ENCODE data around the gene TCF21. TPM values are rescaled to one million over a fixed set of nuclear protein-coding genes. Genes with fewer than 3 reads are reported as not detected.

The TCF21 gene
- total and polyA plus RNA-seq, 2 experiments from 2014 or later: 0.17 to 0.19 TPM

DNA sequence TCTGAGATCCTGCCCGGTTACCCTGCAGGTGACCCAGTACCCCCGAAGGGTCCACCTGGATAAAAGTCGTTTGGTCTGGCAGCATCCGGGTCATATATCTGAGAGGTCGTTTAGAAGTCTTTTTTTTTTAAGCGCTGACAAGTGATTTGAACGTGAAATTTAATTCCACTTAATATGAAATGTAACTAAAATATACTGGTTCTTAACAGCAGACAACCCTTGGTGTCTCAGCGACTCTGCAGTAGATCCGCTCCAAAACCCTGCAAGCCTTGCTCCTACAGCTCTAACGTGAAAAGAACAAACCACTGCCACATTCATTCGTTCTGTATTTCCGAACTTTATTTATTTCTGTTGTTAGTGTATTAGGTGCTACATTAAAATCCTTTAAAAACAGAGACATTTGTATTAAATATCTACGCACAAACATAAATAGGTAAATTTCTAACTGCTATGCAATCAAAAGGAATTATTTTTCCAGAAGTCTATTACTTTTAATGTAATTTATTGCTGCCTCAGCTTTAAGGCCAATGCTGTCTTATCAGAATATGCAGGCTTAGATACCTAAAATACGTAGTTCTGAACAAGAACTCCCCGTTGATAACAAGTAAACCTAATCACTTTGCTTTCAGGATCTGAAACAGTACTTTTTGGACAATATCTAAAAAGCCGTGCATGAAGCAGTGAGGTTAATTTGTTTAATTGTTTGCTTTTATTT is 33.5 kb upstream of the TCF21 start:
- no peak overlapping the region for H3K27ac Mint-ChIP-seq
- peak; percentile 25 for ATAC-seq
- peak overlapping the region; percentile 73 for H3K4me3 ChIP-seq

DNA sequence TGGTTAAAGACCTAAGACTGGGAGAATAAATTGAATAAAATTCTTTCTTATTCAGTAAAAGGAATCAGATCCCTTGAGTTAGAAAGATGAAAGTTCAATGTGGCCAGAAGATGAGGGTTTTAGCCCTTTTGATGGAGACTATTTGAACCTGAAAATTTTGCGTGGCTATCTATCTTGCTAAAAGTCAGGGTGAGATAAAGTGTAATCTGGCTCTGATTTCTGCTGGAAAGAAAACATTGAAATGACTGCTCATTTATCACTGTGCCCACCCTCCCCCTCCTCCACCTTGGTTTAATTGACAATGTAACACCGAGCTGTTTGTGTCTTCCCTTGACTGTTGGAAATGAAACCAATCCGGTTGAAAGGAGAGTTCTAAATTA is 32.9 kb upstream of the TCF21 start:
- Histone ChIP-seq H4K20me1 (replicated peaks; ENCODE audit: insufficient read depth) (no peaks in the 10 kb centered on the region), H3K4me1 (ENCODE audit: insufficient read depth) (peaks cover 20% of the 10 kb centered on the region), H3K36me3 (ENCODE audit: insufficient read depth) (no peaks in the 10 kb centered on the region), H3K4me2 (peak overlapping the region; percentile 86), H3F3A (replicated peaks; ENCODE audit: low read depth) (no peaks in the 10 kb centered on the region), H2AFZ (no peak overlapping the region), H3K9me2 (ENCODE audit: insufficient read depth) (no peaks in the 10 kb centered on the region), H3K27ac (ENCODE audit: low read depth) (no peak overlapping the region), H3K79me2 (replicated peaks; ENCODE audit: insufficient read depth) (no peaks in the 10 kb centered on the region), H3K27me3 (ENCODE audit: insufficient read depth) (peaks cover 61% of the 10 kb centered on the region), H3K4me3 (peak overlapping the region; percentile 73)
- peaks cover 6% of the 10 kb centered on the region; the same call in 2 of the 3 replicates for H3K9me3 Mint-ChIP-seq
- ATAC-seq: no peak
- DNase-seq (ENCODE audit: low spot score): peak; percentile 14
- no peaks in the 10 kb centered on the region for H3K36me3 Mint-ChIP-seq (ENCODE audit: low read depth)
- no peak overlapping the region for H3K27ac Mint-ChIP-seq
- H3K27me3 Mint-ChIP-seq (ENCODE audit: insufficient read depth, low read depth, poor library complexity): peaks cover 27% of the 10 kb centered on the region
- H3K4me1 Mint-ChIP-seq: peaks cover 28% of the 10 kb centered on the region; the same call in 2 of the 3 replicates
- peak overlapping the region; percentile 24; the same call in 2 of the 3 replicates for H3K4me3 Mint-ChIP-seq
- TF ChIP-seq, protein P1, sequence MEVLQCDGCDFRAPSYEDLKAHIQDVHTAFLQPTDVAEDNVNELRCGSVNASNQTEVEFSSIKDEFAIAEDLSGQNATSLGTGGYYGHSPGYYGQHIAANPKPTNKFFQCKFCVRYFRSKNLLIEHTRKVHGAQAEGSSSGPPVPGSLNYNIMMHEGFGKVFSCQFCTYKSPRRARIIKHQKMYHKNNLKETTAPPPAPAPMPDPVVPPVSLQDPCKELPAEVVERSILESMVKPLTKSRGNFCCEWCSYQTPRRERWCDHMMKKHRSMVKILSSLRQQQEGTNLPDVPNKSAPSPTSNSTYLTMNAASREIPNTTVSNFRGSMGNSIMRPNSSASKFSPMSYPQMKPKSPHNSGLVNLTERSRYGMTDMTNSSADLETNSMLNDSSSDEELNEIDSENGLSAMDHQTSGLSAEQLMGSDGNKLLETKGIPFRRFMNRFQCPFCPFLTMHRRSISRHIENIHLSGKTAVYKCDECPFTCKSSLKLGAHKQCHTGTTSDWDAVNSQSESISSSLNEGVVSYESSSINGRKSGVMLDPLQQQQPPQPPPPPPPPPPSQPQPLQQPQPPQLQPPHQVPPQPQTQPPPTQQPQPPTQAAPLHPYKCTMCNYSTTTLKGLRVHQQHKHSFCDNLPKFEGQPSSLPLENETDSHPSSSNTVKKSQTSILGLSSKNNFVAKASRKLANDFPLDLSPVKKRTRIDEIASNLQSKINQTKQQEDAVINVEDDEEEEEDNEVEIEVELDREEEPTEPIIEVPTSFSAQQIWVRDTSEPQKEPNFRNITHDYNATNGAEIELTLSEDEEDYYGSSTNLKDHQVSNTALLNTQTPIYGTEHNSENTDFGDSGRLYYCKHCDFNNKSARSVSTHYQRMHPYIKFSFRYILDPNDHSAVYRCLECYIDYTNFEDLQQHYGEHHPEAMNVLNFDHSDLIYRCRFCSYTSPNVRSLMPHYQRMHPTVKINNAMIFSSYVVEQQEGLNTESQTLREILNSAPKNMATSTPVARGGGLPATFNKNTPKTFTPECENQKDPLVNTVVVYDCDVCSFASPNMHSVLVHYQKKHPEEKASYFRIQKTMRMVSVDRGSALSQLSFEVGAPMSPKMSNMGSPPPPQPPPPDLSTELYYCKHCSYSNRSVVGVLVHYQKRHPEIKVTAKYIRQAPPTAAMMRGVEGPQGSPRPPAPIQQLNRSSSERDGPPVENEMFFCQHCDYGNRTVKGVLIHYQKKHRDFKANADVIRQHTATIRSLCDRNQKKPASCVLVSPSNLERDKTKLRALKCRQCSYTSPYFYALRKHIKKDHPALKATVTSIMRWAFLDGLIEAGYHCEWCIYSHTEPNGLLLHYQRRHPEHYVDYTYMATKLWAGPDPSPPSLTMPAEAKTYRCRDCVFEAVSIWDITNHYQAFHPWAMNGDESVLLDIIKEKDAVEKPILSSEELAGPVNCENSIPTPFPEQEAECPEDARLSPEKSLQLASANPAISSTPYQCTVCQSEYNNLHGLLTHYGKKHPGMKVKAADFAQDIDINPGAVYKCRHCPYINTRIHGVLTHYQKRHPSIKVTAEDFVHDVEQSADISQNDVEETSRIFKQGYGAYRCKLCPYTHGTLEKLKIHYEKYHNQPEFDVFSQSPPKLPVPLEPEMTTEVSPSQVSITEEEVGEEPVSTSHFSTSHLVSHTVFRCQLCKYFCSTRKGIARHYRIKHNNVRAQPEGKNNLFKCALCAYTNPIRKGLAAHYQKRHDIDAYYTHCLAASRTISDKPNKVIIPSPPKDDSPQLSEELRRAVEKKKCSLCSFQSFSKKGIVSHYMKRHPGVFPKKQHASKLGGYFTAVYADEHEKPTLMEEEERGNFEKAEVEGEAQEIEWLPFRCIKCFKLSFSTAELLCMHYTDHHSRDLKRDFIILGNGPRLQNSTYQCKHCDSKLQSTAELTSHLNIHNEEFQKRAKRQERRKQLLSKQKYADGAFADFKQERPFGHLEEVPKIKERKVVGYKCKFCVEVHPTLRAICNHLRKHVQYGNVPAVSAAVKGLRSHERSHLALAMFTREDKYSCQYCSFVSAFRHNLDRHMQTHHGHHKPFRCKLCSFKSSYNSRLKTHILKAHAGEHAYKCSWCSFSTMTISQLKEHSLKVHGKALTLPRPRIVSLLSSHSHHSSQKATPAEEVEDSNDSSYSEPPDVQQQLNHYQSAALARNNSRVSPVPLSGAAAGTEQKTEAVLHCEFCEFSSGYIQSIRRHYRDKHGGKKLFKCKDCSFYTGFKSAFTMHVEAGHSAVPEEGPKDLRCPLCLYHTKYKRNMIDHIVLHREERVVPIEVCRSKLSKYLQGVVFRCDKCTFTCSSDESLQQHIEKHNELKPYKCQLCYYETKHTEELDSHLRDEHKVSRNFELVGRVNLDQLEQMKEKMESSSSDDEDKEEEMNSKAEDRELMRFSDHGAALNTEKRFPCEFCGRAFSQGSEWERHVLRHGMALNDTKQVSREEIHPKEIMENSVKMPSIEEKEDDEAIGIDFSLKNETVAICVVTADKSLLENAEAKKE (CRISPR knock-in tag; IDR thresholded peaks at IDR 0.05): no peak
- TF ChIP-seq NANOG (IDR thresholded peaks at IDR 0.05; ENCODE audit: borderline replicate concordance) (no peak), JUNB (IDR thresholded peaks at IDR 0.05; ENCODE audit: unreplicated experiment) (no peak), EZH2 (IDR thresholded peaks at IDR 0.05; ENCODE audit: low read depth, unreplicated experiment) (no peak), POLR2AphosphoS5 (IDR thresholded peaks at IDR 0.05; ENCODE audit: low read depth) (no peak), STAT1 (IDR thresholded peaks at IDR 0.05; ENCODE audit: unreplicated experiment) (no peak), CREB1 (CRISPR knock-in tag; IDR thresholded peaks at IDR 0.05; ENCODE audit: low read depth) (no peak)
- TF ChIP-seq, protein P2, sequence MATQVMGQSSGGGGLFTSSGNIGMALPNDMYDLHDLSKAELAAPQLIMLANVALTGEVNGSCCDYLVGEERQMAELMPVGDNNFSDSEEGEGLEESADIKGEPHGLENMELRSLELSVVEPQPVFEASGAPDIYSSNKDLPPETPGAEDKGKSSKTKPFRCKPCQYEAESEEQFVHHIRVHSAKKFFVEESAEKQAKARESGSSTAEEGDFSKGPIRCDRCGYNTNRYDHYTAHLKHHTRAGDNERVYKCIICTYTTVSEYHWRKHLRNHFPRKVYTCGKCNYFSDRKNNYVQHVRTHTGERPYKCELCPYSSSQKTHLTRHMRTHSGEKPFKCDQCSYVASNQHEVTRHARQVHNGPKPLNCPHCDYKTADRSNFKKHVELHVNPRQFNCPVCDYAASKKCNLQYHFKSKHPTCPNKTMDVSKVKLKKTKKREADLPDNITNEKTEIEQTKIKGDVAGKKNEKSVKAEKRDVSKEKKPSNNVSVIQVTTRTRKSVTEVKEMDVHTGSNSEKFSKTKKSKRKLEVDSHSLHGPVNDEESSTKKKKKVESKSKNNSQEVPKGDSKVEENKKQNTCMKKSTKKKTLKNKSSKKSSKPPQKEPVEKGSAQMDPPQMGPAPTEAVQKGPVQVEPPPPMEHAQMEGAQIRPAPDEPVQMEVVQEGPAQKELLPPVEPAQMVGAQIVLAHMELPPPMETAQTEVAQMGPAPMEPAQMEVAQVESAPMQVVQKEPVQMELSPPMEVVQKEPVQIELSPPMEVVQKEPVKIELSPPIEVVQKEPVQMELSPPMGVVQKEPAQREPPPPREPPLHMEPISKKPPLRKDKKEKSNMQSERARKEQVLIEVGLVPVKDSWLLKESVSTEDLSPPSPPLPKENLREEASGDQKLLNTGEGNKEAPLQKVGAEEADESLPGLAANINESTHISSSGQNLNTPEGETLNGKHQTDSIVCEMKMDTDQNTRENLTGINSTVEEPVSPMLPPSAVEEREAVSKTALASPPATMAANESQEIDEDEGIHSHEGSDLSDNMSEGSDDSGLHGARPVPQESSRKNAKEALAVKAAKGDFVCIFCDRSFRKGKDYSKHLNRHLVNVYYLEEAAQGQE (IDR thresholded peaks at IDR 0.05; ENCODE audit: unreplicated experiment): no peak
- TF ChIP-seq, protein P3, sequence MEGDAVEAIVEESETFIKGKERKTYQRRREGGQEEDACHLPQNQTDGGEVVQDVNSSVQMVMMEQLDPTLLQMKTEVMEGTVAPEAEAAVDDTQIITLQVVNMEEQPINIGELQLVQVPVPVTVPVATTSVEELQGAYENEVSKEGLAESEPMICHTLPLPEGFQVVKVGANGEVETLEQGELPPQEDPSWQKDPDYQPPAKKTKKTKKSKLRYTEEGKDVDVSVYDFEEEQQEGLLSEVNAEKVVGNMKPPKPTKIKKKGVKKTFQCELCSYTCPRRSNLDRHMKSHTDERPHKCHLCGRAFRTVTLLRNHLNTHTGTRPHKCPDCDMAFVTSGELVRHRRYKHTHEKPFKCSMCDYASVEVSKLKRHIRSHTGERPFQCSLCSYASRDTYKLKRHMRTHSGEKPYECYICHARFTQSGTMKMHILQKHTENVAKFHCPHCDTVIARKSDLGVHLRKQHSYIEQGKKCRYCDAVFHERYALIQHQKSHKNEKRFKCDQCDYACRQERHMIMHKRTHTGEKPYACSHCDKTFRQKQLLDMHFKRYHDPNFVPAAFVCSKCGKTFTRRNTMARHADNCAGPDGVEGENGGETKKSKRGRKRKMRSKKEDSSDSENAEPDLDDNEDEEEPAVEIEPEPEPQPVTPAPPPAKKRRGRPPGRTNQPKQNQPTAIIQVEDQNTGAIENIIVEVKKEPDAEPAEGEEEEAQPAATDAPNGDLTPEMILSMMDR (conservative IDR thresholded peaks at IDR 0.05; ENCODE audit: low read depth in 2 of 2): no peak

More for the DNA sequence above, 33.5 kb upstream of the TCF21 start:
- Histone ChIP-seq H2AFZ (peak overlapping the region; percentile 96; the same call in 1 of the 2 replicates), H3K79me2 (replicated peaks; ENCODE audit: insufficient read depth) (no peaks in the 10 kb centered on the region), H3K36me3 (ENCODE audit: insufficient read depth) (no peaks in the 10 kb centered on the region), H3K27me3 (ENCODE audit: insufficient read depth) (peaks cover 61% of the 10 kb centered on the region), H3K27ac (ENCODE audit: low read depth) (no peak overlapping the region), H3K4me2 (peak overlapping the region; percentile 86), H4K20me1 (replicated peaks; ENCODE audit: insufficient read depth) (no peaks in the 10 kb centered on the region), H3K9me2 (ENCODE audit: insufficient read depth) (no peaks in the 10 kb centered on the region), H3K4me1 (ENCODE audit: insufficient read depth) (peaks cover 20% of the 10 kb centered on the region), H3F3A (replicated peaks; ENCODE audit: low read depth) (no peaks in the 10 kb centered on the region)
- H3K4me3 Mint-ChIP-seq: peak overlapping the region; percentile 80
- no peak for DNase-seq (ENCODE audit: low spot score)
- H3K9me3 Mint-ChIP-seq: peaks cover 5% of the 10 kb centered on the region; the same call in 2 of the 3 replicates
- peaks cover 28% of the 10 kb centered on the region; the same call in 2 of the 3 replicates for H3K4me1 Mint-ChIP-seq
- TF ChIP-seq EZH2 (IDR thresholded peaks at IDR 0.05; ENCODE audit: low read depth, unreplicated experiment): no peak
- peaks cover 27% of the 10 kb centered on the region for H3K27me3 Mint-ChIP-seq (ENCODE audit: insufficient read depth, low read depth, poor library complexity)
- no peaks in the 10 kb centered on the region for H3K36me3 Mint-ChIP-seq (ENCODE audit: low read depth)

All from GM23338 (cell line).